LNCaP clone FGC (cell line): ENCODE measurements around the gene SLC16A1.

Experiments
- DNase-seq: peaks from one replicate; pipeline ENCODE4 v3.0.0-alpha.2; 2011; ENCODE audit warnings: low read depth
- H3K4me3 ChIP-seq: 2 replicates; pipeline ENCODE4 v1.5.1; 2011; ENCODE audit warnings: mild to moderate bottlenecking, low read depth, low read length, control low read depth
- CTCF ChIP-seq: IDR thresholded peaks from 2 replicates; pipeline ENCODE4 v1.5.1; 2012; ENCODE audit warnings: mild to moderate bottlenecking; ENCODE audit not compliant: control insufficient read depth, insufficient read depth; ENCODE audit errors: extremely low read depth

The SLC16A1 gene

GRCh38 chr1:112882271-112882744 is 73.7 kb downstream of the SLC16A1 start:
- DNase-seq = no peak

GRCh38 chr1:112881742-112882127 is 74.3 kb downstream of the SLC16A1 start:
- H3K4me3 ChIP-seq = no peak overlapping the region
- DNase-seq = no peak
- TF ChIP-seq CTCF = no peak

More at GRCh38 chr1:112882271-112882744, 73.7 kb downstream of the SLC16A1 start:
- TF ChIP-seq CTCF = no peak
- no peak overlapping the region for H3K4me3 ChIP-seq

- H3K4me3 ChIP-seq = no peak overlapping the region
- no peak for TF ChIP-seq CTCF
- DNase-seq = no peak
Observed at GRCh38 chr1:112879834-112880233, 76.2 kb downstream of the SLC16A1 start.

GRCh38 chr1:112878321-112878720 is 77.7 kb downstream of the SLC16A1 start:
- no peak for DNase-seq
- TF ChIP-seq CTCF = no peak
- H3K4me3 ChIP-seq = no peak overlapping the region

- no peak for TF ChIP-seq CTCF
- DNase-seq = no peak
- H3K4me3 ChIP-seq = no peak overlapping the region
Observed at GRCh38 chr1:112877750-112878149, 78.2 kb downstream of the SLC16A1 start.

- no peak for DNase-seq
- no peak for TF ChIP-seq CTCF
- no peak overlapping the region for H3K4me3 ChIP-seq
Observed at GRCh38 chr1:112876315-112876714, 79.7 kb downstream of the SLC16A1 start.

GRCh38 chr1:112872551-112872962 is 83.4 kb downstream of the SLC16A1 start:
- H3K4me3 ChIP-seq = no peak overlapping the region
- TF ChIP-seq CTCF = no peak
- DNase-seq = no peak
